Esophagus muscularis mucosa (tissue), 4 donors: ENCODE measurements around the gene SDCBP2. TPM values are rescaled to one million over a fixed set of nuclear protein-coding genes. Genes with fewer than 3 reads are reported as not detected.
"Not testable (repeated sequence)": the region's sequence is repeated elsewhere in the genome, so short reads cannot be mapped to it uniquely, and the experiment has no call there.

Source experiments
- DNase-seq: peaks from one replicate; pipeline ENCODE4 v3.0.0-alpha.2; 2017; ENCODE audit errors: extremely low spot score
- H3K27ac ChIP-seq, 4 donors: fragments of 200-600 bp; sonication (generic); replicated peaks in 1 of 4; 1 replicate in 3 of 4; 2 replicates in 1 of 4; pipeline ENCODE4 v1.5.1; 2016 to 2019; ENCODE audit warnings: mild to moderate bottlenecking in 1 of 4
- H3K27me3 ChIP-seq, 4 donors: fragments of 200-600 bp; sonication (generic); one replicate each; pipeline versions ENCODE4 v1.5.1 to v1.6.0; 2016 to 2019
- H3K36me3 ChIP-seq, 4 donors: fragments of 200-600 bp; sonication (generic); one replicate each; pipeline ENCODE4 v1.5.1; 2016 to 2019
- H3K4me1 ChIP-seq, 4 donors: fragments of 200-600 bp; sonication (generic); one replicate each; pipeline ENCODE4 v1.5.1; 2016 to 2019
- H3K4me3 ChIP-seq, 4 donors: fragments of 200-600 bp; sonication (generic); 1 replicate in 2 of 4; 2 replicates in 2 of 4; pipeline ENCODE4 v1.5.1; 2016 to 2019; ENCODE audit warnings: mild to moderate bottlenecking in 4 of 4, moderate library complexity in 1 of 4
- H3K9me3 ChIP-seq, 4 donors: fragments of 200-600 bp; sonication (generic); 1 replicate in 3 of 4; 2 replicates in 1 of 4; pipeline ENCODE4 v1.5.1; 2016 to 2019
- EP300 ChIP-seq: sonication (generic); formaldehyde crosslinking; IDR thresholded peaks from one replicate; pipeline ENCODE4 v1.6.1; 2017; ENCODE audit warnings: antibody characterized with exemption
- POLR2A ChIP-seq: fragments of 450-650 bp; IDR thresholded peaks from one replicate; pipeline ENCODE4 v1.6.1; 2017; ENCODE audit warnings: antibody characterized with exemption, moderate library complexity, mild to moderate bottlenecking, low read depth
- POLR2AphosphoS5 ChIP-seq, 2 donors: sonication (generic); formaldehyde crosslinking; IDR thresholded peaks; one replicate each; pipeline ENCODE4 v1.6.1; 2017; ENCODE audit warnings: antibody characterized with exemption in 2 of 2
- WGBS: methylation state at CpG from one replicate; pipeline ENCODE4 v1.1.5; 2018; 5-methylcytosine and 5-hydroxymethylcytosine counted together
- intact Hi-C: fragments of 100-400 bp; cut with DNase I; formaldehyde crosslinking; loops from one replicate; pipeline ENCODE4 v1.15.1; 2023
- total RNA-seq, 4 donors: library from RNA; depleted of rRNA; stranded (reverse); fragments of >200 nt; gene quantifications; one replicate each; pipeline versions ENCODE4 v1.1.0 to v1.2.1, GENCODE V29; 2016
- TF ChIP-seq, protein P1 (sequence below), 3 experiments: fragments of 200-600 bp in 2 of 3; fragments of 450-650 bp in 1 of 3; sonication (generic) in 2 of 3; IDR thresholded peaks; one replicate each; pipeline ENCODE4 v1.5.1; 2017 to 2019; ENCODE audit warnings: antibody characterized with exemption in 3 of 3, mild to moderate bottlenecking in 2 of 3, moderate library complexity in 1 of 3

SDCBP2 gene
- total RNA-seq, 4 donors from 2014 or later, result 2.1 to 6.2 (median 4.1) TPM

DNA sequence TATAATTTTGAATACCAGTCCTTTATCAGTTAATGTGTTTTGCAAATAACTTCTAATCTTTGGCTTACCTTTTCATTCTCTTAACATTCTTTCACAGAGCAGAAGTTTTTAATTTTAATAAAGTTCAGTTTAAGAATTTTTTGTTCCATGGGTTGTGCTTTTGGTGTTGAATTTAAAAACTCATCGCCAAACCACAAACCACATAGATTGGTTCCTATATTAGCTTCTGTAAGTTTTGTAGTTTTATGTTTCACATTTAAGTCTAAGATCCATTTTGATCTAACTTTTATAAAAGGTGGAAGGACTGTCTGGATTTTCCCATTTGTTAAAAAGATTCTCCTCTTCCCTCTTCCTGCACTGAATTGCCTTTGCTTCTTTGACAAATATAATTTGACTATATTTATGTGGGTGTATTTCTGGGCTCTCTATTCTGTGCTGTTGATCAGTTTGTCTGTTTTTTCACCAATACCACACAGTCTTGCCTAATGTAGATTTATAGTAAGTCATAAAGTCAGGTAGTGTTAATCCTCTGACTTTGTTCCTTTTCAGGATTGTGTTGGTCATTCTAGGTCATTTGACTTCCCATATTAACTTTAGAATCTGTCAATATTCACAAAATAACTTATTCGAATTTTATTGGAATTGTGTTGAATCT is 17.5 kb upstream of the SDCBP2 start:
- Histone ChIP-seq H3K9me3 (peaks cover 0 to 14% (median 5%) of the 10 kb centered on the region in 4 donors), H3K4me3 (no peak overlapping the region), H3K27ac (no peak overlapping the region), H3K27me3 (no peaks in the 10 kb centered on the region), H3K36me3 (no peaks in the 10 kb centered on the region), H3K4me1 (no peaks in the 10 kb centered on the region)
- 84% methylated on average over 2 of the region's 2 CpGs for WGBS
- TF ChIP-seq POLR2AphosphoS5 (IDR thresholded peaks at IDR 0.05), result no peak
- TF ChIP-seq, protein P1, sequence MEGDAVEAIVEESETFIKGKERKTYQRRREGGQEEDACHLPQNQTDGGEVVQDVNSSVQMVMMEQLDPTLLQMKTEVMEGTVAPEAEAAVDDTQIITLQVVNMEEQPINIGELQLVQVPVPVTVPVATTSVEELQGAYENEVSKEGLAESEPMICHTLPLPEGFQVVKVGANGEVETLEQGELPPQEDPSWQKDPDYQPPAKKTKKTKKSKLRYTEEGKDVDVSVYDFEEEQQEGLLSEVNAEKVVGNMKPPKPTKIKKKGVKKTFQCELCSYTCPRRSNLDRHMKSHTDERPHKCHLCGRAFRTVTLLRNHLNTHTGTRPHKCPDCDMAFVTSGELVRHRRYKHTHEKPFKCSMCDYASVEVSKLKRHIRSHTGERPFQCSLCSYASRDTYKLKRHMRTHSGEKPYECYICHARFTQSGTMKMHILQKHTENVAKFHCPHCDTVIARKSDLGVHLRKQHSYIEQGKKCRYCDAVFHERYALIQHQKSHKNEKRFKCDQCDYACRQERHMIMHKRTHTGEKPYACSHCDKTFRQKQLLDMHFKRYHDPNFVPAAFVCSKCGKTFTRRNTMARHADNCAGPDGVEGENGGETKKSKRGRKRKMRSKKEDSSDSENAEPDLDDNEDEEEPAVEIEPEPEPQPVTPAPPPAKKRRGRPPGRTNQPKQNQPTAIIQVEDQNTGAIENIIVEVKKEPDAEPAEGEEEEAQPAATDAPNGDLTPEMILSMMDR (IDR thresholded peaks at IDR 0.05), result no peak
- TF ChIP-seq POLR2A, result no peak
- no peak for TF ChIP-seq EP300
- no peak for DNase-seq
- intact Hi-C loops, result no loop called here

DNA sequence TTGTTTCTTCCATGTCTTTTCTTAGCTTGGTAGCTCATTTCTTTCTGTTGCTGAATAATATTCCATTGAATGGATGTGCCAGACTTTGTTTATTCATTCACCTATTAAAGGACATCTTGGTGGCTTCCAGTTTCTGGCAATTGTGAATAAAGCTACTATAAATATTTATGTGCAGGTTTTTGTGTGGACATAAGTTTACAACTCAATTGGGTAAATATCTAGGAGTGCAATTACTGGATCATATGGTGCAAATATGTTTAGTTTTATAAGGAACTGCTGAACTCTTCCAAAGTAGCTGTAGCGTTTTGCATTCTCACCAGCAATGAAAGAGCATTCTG is 16.8 kb upstream of the SDCBP2 start:
- no peaks in the 10 kb centered on the region for H3K36me3 ChIP-seq
- no peaks in the 10 kb centered on the region for H3K4me1 ChIP-seq
- 96% methylated on average over 1 of the region's 1 CpG for WGBS
- TF ChIP-seq POLR2A, result no peak
- TF ChIP-seq, protein P1 (IDR thresholded peaks at IDR 0.05), result no peak
- no peak for TF ChIP-seq POLR2AphosphoS5 (IDR thresholded peaks at IDR 0.05)
- TF ChIP-seq EP300, result no peak
- no peaks in the 10 kb centered on the region for H3K27me3 ChIP-seq
- H3K9me3 ChIP-seq, result peaks cover 0 to 14% (median 5%) of the 10 kb centered on the region in 4 donors
- H3K4me3 ChIP-seq, result no peak overlapping the region
- H3K27ac ChIP-seq, result no peak overlapping the region
- DNase-seq, result no peak
- intact Hi-C loops, result no loop called here

DNA sequence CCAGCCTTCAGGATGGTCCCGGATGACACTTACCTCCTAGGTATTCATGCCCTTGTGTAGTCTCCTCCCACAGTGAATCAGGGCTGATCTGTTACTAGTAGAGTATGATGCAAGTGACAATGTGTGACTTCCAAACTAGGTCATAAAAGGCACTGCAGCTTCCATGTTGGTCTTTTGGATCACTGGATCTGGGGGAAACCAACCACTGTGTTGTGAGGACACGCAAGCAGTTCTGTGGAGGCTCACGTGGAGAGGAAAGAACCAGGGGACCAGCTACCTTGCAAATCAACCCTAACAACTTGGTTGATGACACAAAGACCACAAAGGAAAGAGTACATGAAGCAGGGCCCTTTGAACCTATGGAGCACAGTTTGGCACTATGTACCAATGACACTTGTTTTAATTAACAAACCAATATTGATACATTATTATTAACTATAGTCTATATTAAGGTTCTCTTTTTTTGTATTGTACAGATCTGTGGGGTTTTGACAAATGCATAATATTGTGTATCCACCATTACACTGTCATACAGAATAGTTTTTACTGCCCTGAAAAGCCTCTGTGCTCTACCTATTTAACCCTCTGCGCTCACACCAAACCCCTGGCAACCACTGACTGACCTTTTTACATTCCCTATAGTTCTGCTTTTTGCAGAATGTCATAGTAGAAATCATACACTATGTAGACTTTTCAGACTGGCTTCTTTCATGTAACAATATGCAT is 16.3 kb upstream of the SDCBP2 start:
- DNase-seq, result peak; percentile 81
- H3K4me3 ChIP-seq, result no peak overlapping the region
- no peaks in the 10 kb centered on the region for H3K4me1 ChIP-seq
- no peak overlapping the region for H3K27ac ChIP-seq
- no peaks in the 10 kb centered on the region for H3K27me3 ChIP-seq
- no peaks in the 10 kb centered on the region for H3K36me3 ChIP-seq
- intact Hi-C loops, result no loop called here
- 95% methylated on average over 3 of the region's 4 CpGs for WGBS
- TF ChIP-seq POLR2A (no peak), POLR2AphosphoS5 (IDR thresholded peaks at IDR 0.05) (no peak), EP300 (no peak)
- TF ChIP-seq, protein P1 (IDR thresholded peaks at IDR 0.05), result no peak
- peaks cover 0 to 14% (median 5%) of the 10 kb centered on the region in 4 donors for H3K9me3 ChIP-seq

DNA sequence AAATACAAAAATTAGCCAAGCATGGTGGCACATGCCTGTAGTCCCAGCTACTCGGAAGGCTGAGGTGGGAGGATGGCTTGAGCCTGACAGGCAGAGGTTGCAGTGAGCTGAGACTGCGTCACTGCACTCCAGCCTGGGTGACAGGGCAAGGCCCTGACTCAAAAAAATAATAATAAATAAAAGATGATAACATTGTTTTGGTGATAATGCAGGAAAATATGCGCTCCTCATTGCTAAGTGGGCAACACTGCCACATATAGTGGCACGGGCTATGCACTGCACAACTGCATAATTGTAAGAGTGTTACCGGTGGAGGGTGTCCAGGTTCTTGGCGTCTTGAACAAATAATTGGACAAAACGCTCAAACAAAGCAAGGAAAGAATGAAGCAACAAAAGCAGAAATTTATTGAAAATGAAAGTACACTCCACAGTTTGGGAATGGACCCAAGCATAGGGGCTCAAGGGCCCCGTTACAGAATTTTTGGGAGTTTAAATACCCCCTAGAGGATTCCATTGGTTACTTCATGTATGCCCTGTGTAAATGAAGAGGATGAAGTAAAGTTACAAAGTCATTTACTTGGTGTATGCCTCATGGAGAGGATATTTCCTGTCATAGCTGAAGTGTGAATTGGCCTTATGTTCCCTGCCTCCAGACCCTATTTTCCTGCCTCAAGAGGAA is 14.6 kb upstream of the SDCBP2 start:
- H3K36me3 ChIP-seq, H3K27ac ChIP-seq, intact Hi-C loops, H3K4me1 ChIP-seq, H3K27me3 ChIP-seq, H3K4me3 ChIP-seq: not testable (repeated sequence)
- peak; percentile 29 for DNase-seq
- H3K9me3 ChIP-seq, result peaks cover 0 to 11% (median 3%) of the 10 kb centered on the region in 4 donors
- 85% methylated on average over 8 of the region's 8 CpGs for WGBS

DNA sequence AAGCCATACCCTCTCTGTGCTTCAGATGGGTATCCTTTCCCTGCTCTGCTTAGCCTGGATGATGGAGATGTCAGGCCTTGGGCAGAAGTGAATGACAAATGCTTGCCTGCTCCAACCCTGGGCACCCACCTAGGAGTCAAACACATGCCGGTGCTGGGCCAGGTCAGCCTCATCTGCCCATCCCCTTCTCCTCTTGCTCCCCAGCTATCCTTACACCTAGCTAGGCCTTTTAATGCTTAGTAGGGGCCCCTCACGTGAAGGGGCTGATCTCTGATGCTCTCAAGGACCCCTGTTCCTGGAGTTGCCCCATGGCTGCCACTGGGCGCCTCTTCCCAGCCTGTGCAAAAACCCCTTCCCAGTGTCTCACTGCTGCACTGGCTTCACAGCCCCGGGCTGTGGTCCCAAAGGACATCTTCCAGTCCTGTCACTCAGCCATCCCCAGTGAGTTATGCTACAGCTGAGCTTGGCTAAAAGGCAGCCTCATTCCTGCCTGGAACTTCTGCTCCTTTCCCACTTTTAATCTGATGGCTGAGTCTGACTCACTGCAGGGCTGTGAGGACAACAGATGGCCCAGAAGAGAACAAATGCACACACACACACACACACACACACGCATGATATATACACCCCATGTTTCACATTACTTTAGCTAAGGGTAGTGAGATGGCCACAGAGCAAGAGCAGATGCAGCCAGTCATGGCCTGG is 12.8 kb upstream of the SDCBP2 start:
- peak; percentile 37 for DNase-seq
- WGBS, result 83% methylated on average over 5 of the region's 5 CpGs
- H3K4me1 ChIP-seq, result peaks cover 16 to 22% (median 21%) of the 10 kb centered on the region in 4 donors
- no peak overlapping the region for H3K27ac ChIP-seq
- no peaks in the 10 kb centered on the region for H3K9me3 ChIP-seq
- no peak overlapping the region for H3K4me3 ChIP-seq
- intact Hi-C loops, result no loop called here
- H3K36me3 ChIP-seq, result no peaks in the 10 kb centered on the region
- H3K27me3 ChIP-seq, result no peaks in the 10 kb centered on the region
- TF ChIP-seq POLR2AphosphoS5 (IDR thresholded peaks at IDR 0.05), result no peak
- TF ChIP-seq, protein P1 (IDR thresholded peaks at IDR 0.05), result no peak
- no peak for TF ChIP-seq EP300
- TF ChIP-seq POLR2A, result no peak
